Colonic mucosa (tissue), 4 donors: Measurements from ENCODE around the gene SLC6A6. TPM values are rescaled to one million over a fixed set of nuclear protein-coding genes. Genes with fewer than 3 reads are reported as not detected.
"Not testable (repeated sequence)": the region's sequence is repeated elsewhere in the genome, so short reads cannot be mapped to it uniquely, and the experiment has no call there.

ENCODE experiments used
- DNase-seq: peaks from one replicate; pipeline ENCODE4 v3.0.0-alpha.2; 2020
- H3K27ac ChIP-seq: fragments of 200-600 bp; one replicate; pipeline ENCODE4 v1.8.0; 2021
- H3K27me3 ChIP-seq: fragments of 200-600 bp; one replicate; pipeline ENCODE4 v1.8.0; 2021
- H3K36me3 ChIP-seq: fragments of 200-600 bp; one replicate; pipeline ENCODE4 v1.8.0; 2021
- H3K4me1 ChIP-seq: fragments of 200-600 bp; one replicate; pipeline ENCODE4 v1.8.0; 2021; ENCODE audit warnings: mild to moderate bottlenecking
- H3K4me3 ChIP-seq: fragments of 200-600 bp; one replicate; pipeline ENCODE4 v1.8.0; 2021
- H3K9ac ChIP-seq, 2 donors: one replicate each; pipeline ENCODE4 v1.7.0; 2013; ENCODE audit warnings: control low read depth in 2 of 2, low read depth in 2 of 2, low read length in 2 of 2
- H3K9me3 ChIP-seq: fragments of 200-600 bp; one replicate; pipeline ENCODE4 v1.8.0; 2021
- intact Hi-C: fragments of 100-400 bp; cut with DNase I; formaldehyde crosslinking; loops from one replicate; pipeline ENCODE4 v1.14.1; 2022
- total RNA-seq, 2 donors: library from RNA; stranded (reverse); fragmentation: NEBNext Ultra II Directional in 1 of 2; extraction: Animal tissue kit (Norgen Biotek cat#: 25700) in 1 of 2; gene quantifications; one replicate each; pipeline ENCODE4 v1.2.1, GENCODE V29; 2021
- TF ChIP-seq, protein P1 (sequence below): fragments of 200-600 bp; IDR thresholded peaks from one replicate; pipeline ENCODE4 v1.8.0; 2022; ENCODE audit warnings: antibody characterized with exemption, mild to moderate bottlenecking
- donor health status: healthy.
- donor health status: DM: no; HTN: no; CAD: no.
- donor health status: DM: no; HTN: no; CAD: no.

The SLC6A6 gene
- total RNA-seq, 2 donors from 2014 or later, result 7.2 to 13.0 TPM

DNA sequence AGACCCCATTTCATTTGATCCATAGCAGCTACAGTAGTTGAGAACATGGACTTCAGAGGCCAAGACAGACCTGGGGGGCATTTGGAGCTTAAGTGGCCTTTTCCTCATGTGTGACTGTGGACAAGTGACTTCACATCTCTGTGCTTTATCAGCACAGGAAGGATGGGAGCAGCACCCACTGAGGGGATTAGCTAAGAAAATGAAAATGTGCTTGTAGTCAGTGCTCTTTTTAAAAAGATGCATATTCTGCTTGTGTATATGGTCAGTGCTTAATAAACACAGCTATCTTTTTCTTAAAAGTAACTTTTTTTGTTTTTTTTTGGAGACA is 34.5 kb downstream of the SLC6A6 start:
- Histone ChIP-seq H3K9ac (peak overlapping the region in 1 of 2 donors; percentile 2), H3K36me3 (no peaks in the 10 kb centered on the region), H3K4me1 (peaks cover 24% of the 10 kb centered on the region), H3K27ac (no peak overlapping the region), H3K27me3 (no peaks in the 10 kb centered on the region), H3K4me3 (no peak overlapping the region), H3K9me3 (no peaks in the 10 kb centered on the region)
- TF ChIP-seq, protein P1, sequence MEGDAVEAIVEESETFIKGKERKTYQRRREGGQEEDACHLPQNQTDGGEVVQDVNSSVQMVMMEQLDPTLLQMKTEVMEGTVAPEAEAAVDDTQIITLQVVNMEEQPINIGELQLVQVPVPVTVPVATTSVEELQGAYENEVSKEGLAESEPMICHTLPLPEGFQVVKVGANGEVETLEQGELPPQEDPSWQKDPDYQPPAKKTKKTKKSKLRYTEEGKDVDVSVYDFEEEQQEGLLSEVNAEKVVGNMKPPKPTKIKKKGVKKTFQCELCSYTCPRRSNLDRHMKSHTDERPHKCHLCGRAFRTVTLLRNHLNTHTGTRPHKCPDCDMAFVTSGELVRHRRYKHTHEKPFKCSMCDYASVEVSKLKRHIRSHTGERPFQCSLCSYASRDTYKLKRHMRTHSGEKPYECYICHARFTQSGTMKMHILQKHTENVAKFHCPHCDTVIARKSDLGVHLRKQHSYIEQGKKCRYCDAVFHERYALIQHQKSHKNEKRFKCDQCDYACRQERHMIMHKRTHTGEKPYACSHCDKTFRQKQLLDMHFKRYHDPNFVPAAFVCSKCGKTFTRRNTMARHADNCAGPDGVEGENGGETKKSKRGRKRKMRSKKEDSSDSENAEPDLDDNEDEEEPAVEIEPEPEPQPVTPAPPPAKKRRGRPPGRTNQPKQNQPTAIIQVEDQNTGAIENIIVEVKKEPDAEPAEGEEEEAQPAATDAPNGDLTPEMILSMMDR, result no peak
- intact Hi-C loops, result no loop called here
- DNase-seq, result no peak

DNA sequence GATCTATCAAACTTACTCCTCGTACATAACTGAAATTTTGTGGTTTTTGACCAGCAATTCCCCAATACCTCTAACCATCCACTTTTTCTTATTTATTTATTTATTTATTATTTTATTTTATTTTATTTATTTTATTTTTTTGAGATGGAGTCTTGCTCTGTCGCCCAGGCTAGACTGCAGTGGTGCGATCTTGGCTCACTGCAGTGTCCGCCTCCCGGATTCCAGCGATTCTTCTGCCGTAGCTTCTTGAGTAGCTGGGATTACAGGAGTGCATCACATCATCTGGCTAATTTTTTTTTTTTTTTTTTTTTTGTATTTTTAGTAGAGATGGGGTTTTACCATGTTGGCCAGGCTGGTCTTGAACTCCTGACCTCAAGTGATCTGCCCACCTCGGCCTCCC is 35.3 kb downstream of the SLC6A6 start:
- H3K4me3 ChIP-seq, H3K27me3 ChIP-seq, H3K36me3 ChIP-seq, H3K27ac ChIP-seq, H3K9ac ChIP-seq, H3K9me3 ChIP-seq, DNase-seq, intact Hi-C loops: not testable (repeated sequence)
- peaks cover 17% of the 10 kb centered on the region for H3K4me1 ChIP-seq

DNA sequence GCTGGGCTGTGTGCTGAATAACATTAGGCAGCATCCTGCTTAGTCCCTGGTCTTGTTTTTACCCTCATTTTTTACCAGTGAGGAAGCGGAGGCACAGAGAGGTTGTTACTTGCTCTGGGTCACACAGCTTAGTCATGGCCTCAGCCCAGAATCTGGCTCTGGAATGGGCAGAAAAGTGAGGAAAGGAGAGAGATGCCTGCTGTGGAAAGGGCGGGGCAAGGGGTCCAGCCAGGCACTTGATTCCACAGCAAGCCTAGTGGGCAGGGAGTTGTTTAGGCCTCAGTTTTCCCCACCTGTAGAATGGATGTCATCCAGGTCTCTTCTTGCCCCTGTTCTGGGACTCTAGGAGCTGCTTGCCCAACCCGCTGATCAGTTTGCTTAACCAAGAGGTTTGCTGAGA is 35.9 kb downstream of the SLC6A6 start:
- no peak overlapping the region for H3K27ac ChIP-seq
- H3K9ac ChIP-seq, result no peak overlapping the region
- no peaks in the 10 kb centered on the region for H3K9me3 ChIP-seq
- no peaks in the 10 kb centered on the region for H3K27me3 ChIP-seq
- H3K36me3 ChIP-seq, result no peaks in the 10 kb centered on the region
- no peak overlapping the region for H3K4me3 ChIP-seq
- intact Hi-C loops, result no loop called here
- peaks cover 12% of the 10 kb centered on the region for H3K4me1 ChIP-seq
- TF ChIP-seq, protein P1, result no peak
- no peak for DNase-seq

DNA sequence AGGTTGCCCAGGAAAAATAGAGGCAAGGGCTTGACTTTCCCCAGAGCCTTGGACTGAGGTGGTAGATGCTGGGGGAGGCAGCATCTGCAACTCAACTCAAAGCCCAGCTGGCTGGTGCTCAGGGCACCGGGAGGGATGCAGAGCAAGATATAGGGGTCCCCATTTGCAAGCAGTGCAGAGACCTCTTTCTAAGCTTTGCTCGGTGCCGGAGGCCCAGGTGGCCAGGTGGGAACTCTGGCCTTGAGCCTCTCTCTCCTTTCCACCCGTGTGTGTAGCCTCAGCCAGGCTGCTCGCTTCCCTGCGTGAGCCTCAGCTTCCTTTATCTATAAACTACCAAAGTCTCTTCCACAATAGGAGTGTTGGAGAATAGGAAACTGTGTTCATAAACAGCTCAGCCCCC is 36.5 kb downstream of the SLC6A6 start:
- peaks cover 12% of the 10 kb centered on the region for H3K4me1 ChIP-seq
- intact Hi-C loops, result no loop called here
- H3K27me3 ChIP-seq, result no peaks in the 10 kb centered on the region
- no peaks in the 10 kb centered on the region for H3K9me3 ChIP-seq
- TF ChIP-seq, protein P1, result no peak
- H3K9ac ChIP-seq, result no peak overlapping the region
- H3K36me3 ChIP-seq, result no peaks in the 10 kb centered on the region
- no peak for DNase-seq
- H3K27ac ChIP-seq, result no peak overlapping the region
- no peak overlapping the region for H3K4me3 ChIP-seq

DNA sequence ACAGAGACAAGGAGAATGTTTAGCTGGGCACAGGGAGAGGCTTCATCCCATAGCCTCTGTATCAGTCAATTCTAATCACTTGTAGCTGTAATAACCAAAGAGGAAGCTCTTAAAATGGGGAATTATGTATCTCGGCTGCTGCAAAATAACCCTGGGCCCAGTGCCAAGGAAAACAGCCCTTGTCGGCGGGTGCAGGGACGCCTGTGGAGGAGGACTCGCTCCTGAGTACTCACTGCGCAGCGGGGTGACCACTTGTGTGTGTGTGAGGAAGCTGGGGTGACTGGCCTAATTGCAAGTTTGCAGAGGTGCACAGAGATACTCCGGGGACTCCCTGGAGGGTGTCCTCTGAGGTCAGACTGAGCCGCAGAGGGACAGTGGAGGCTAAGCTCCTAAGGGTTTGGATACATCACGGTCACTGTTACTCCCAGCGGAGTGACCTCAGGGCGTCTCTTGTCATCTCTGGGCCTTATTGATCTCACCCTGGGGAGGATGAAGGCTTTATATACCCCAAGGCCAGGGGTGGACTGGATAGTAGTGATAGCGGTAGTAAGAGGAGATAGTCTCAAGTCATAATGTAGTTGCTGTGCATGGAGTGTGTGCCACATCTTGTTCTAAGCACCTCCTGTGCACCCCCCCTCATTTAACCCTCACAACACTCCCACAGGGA is 37.2 kb downstream of the SLC6A6 start:
- Histone ChIP-seq H3K9me3 (no peaks in the 10 kb centered on the region), H3K27ac (no peak overlapping the region), H3K27me3 (no peaks in the 10 kb centered on the region), H3K4me1 (peaks cover 12% of the 10 kb centered on the region), H3K36me3 (no peaks in the 10 kb centered on the region), H3K9ac (no peak overlapping the region), H3K4me3 (no peak overlapping the region)
- TF ChIP-seq, protein P1, result no peak
- peak; percentile 83 for DNase-seq
- intact Hi-C loops, result no loop called here

DNA sequence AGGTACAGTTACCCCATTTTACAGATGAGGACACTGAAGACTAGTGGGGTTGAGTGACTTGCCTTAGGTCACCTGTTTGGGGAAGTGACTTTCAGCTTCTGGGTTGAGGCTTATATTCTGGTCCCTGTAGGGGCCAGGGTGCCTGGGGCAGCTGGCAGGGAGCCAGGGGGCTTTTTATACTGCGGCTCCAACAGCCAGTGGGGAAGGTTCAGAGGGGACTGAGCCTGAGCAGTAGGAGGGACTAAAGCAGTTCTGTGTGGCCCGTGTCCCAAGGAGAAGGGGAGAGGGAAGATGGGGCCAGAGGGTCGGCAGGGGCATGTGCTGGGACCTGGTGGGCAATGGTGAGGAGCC is 37.7 kb downstream of the SLC6A6 start:
- DNase-seq, result no peak

More for the DNA sequence above, 37.7 kb downstream of the SLC6A6 start:
- Histone ChIP-seq H3K4me3 (no peak overlapping the region), H3K9me3 (no peaks in the 10 kb centered on the region), H3K9ac (no peak overlapping the region), H3K4me1 (peaks cover 12% of the 10 kb centered on the region), H3K27me3 (no peaks in the 10 kb centered on the region), H3K27ac (no peak overlapping the region), H3K36me3 (no peaks in the 10 kb centered on the region)
- intact Hi-C loops, result no loop called here
- TF ChIP-seq, protein P1, result no peak
